Spinal cord (tissue), 10 donors: Measurements from ENCODE around the gene GOLGA3. TPM values are rescaled to one million over a fixed set of nuclear protein-coding genes. Genes with fewer than 3 reads are reported as not detected.

Source experiments
- DNase-seq, 6 donors: peaks; one replicate each; pipeline versions ENCODE4 v3.0.0 to v3.0.0-alpha.2; 2013 to 2015; ENCODE audit warnings: low spot score in 6 of 6, low read depth in 4 of 6
- H3K27ac ChIP-seq: one replicate; pipeline ENCODE4 v1.5.1; 2013; ENCODE audit warnings: low read depth, low read length, control low read depth
- H3K27me3 ChIP-seq: one replicate; pipeline ENCODE4 v1.6.1; 2013; ENCODE audit warnings: low read length; ENCODE audit not compliant: control insufficient read depth, insufficient read depth
- H3K36me3 ChIP-seq: one replicate; pipeline ENCODE4 v1.6.1; 2013; ENCODE audit warnings: low read length; ENCODE audit not compliant: control insufficient read depth, insufficient read depth
- H3K4me1 ChIP-seq: one replicate; pipeline ENCODE4 v1.6.1; 2013; ENCODE audit warnings: low read length; ENCODE audit not compliant: control insufficient read depth, insufficient read depth
- H3K4me3 ChIP-seq: one replicate; pipeline ENCODE4 v1.5.1; 2013; ENCODE audit warnings: low read depth, low read length, control low read depth
- H3K9me3 ChIP-seq: one replicate; pipeline ENCODE4 v1.6.1; 2013; ENCODE audit warnings: low read length; ENCODE audit not compliant: control insufficient read depth, insufficient read depth
- WGBS: methylation state at CpG from one replicate; pipeline ENCODE4 v1.1.5; 2013; ENCODE audit warnings: missing lambda C conversion rate; ENCODE audit not compliant: insufficient coverage; 5-methylcytosine and 5-hydroxymethylcytosine counted together
- polyA plus RNA-seq, 2 donors: library from polyadenylated mRNA; unstranded; fragments of 120-200 nt; gene quantifications; one replicate each; pipeline ENCODE4 v1.2.1, GENCODE V29; 2013; ENCODE audit not compliant: insufficient read length in 2 of 2
- small RNA-seq: library from RNA; depleted of rRNA; stranded (forward); fragments of <200 nt; gene quantifications from one replicate; pipeline ENCODE3, GENCODE V24; 2014; ENCODE audit warnings: low replicate concordance
- total RNA-seq, 2 donors: library from RNA; depleted of rRNA in 1 of 2; stranded (reverse); fragments of 120-200 nt in 1 of 2; fragments of >200 nt in 1 of 2; gene quantifications; one replicate each; pipeline versions ENCODE4 v1.2.3 to v1.2.4, GENCODE V29; 2013 to 2014
- donor health status: healthy.

GOLGA3 gene
- total and polyA plus RNA-seq, 4 donors, result 33.0 to 50.4 (median 41.9) TPM

- H3K4me3 ChIP-seq, result no peak overlapping the region
- no peak for DNase-seq
- WGBS, result 93% methylated on average over 12 of the region's 12 CpGs
- peaks cover 91% of the 10 kb centered on the region for H3K36me3 ChIP-seq
- H3K27me3 ChIP-seq, result no peaks in the 10 kb centered on the region
- no peak overlapping the region for H3K27ac ChIP-seq
- H3K9me3 ChIP-seq, result no peaks in the 10 kb centered on the region
- H3K4me1 ChIP-seq, result peaks cover 4% of the 10 kb centered on the region
These were observed 108.7 kb downstream of the GOLGA3 start for GRCh38 chr12:132719954-132720324.

GRCh38 chr12:132719141-132719953, 109.3 kb downstream of the GOLGA3 start:
- H3K9me3 ChIP-seq, result no peaks in the 10 kb centered on the region
- H3K27me3 ChIP-seq, result no peaks in the 10 kb centered on the region
- H3K36me3 ChIP-seq, result peaks cover 91% of the 10 kb centered on the region
- DNase-seq, result no peak
- H3K27ac ChIP-seq, result no peak overlapping the region
- peaks cover 4% of the 10 kb centered on the region for H3K4me1 ChIP-seq
- no peak overlapping the region for H3K4me3 ChIP-seq
- WGBS, result 91% methylated on average over 31 of the region's 31 CpGs

Small RNAs within 50 kb of the gene (small RNA-seq; reads per million reads assigned to genes)
- not detected for gene RNA5SP379

Other genes starting within 250 kb of the GOLGA3 start
- gene LRCOL1, start 218.3 kb downstream of the GOLGA3 start, total RNA-seq, result under 1 TPM in 1 of 2 donors, not detected in 1; 0.72 TPM
- gene LRCOL1, start 218.3 kb downstream of the GOLGA3 start, polyA plus RNA-seq, result under 1 TPM; 0.47 to 0.59 TPM
- under 1 TPM; 0.06 to 0.30 TPM for gene P2RX2, start 210.1 kb downstream of the GOLGA3 start, total RNA-seq
- gene P2RX2, start 210.1 kb downstream of the GOLGA3 start, polyA plus RNA-seq, result under 1 TPM; 0.38 to 0.65 TPM
- gene POLE, start 141.5 kb downstream of the GOLGA3 start, total RNA-seq, result 10 to 100 TPM; 33.4 to 35.8 TPM
- 10 to 100 TPM; 43.8 to 69.9 TPM for gene POLE, start 141.5 kb downstream of the GOLGA3 start, polyA plus RNA-seq
- gene PXMP2, start 141.3 kb downstream of the GOLGA3 start, total RNA-seq, result 10 to 100 TPM; 27.5 to 74.7 TPM
- 10 to 100 TPM; 39.6 to 51.7 TPM for gene PXMP2, start 141.3 kb downstream of the GOLGA3 start, polyA plus RNA-seq
- gene PGAM5, start 118.0 kb downstream of the GOLGA3 start, total RNA-seq, result 10 to 100 TPM; 19.9 to 26.6 TPM
- gene PGAM5, start 118.0 kb downstream of the GOLGA3 start, polyA plus RNA-seq, result 10 to 100 TPM; 30.1 to 34.8 TPM
- 10 to 100 TPM; 32.3 to 56.4 TPM for gene ANKLE2, start 67.0 kb downstream of the GOLGA3 start, total RNA-seq
- 10 to 100 TPM; 51.7 to 52.9 TPM for gene ANKLE2, start 67.0 kb downstream of the GOLGA3 start, polyA plus RNA-seq
- 10 to 100 TPM; 20.9 to 27.3 TPM for gene CHFR, start 58.7 kb upstream of the GOLGA3 start, total RNA-seq
- 10 to 100 TPM; 34.2 to 58.6 TPM for gene CHFR, start 58.7 kb upstream of the GOLGA3 start, polyA plus RNA-seq
- 10 to 100 TPM; 20.2 to 23.3 TPM for gene ZNF605, start 127.4 kb upstream of the GOLGA3 start, total RNA-seq
- 10 to 100 TPM; 18.7 to 22.0 TPM for gene ZNF605, start 127.4 kb upstream of the GOLGA3 start, polyA plus RNA-seq
- 10 to 100 TPM; 10.9 to 13.8 TPM for gene ZNF26, start 157.5 kb upstream of the GOLGA3 start, total RNA-seq
- 10 to 100 TPM in 1 of 2 donors, 1 to 10 TPM in 1; 9.4 to 11.5 TPM for gene ZNF26, start 157.5 kb upstream of the GOLGA3 start, polyA plus RNA-seq
- gene ZNF84, start 208.6 kb upstream of the GOLGA3 start, total RNA-seq, result 10 to 100 TPM; 71.3 to 89.4 TPM
- gene ZNF84, start 208.6 kb upstream of the GOLGA3 start, polyA plus RNA-seq, result 10 to 100 TPM; 51.3 to 63.6 TPM